Activated CD8-positive, alpha-beta T cell treated with anti-CD3 and anti-CD28 coated beads for 36 hours (primary cell): ENCODE data around the gene PTPN14. TPM values are rescaled to one million over a fixed set of nuclear protein-coding genes. Genes with fewer than 3 reads are reported as not detected.

Experiments used
- ATAC-seq: fragments of 200-7000 bp; cut with Tn5 transposase; one replicate; pipeline ENCODE4 v1.10.0; 2021; ENCODE audit warnings: mild to moderate bottlenecking, moderate library complexity
- CTCF ChIA-PET: fragments of 350-600 bp; sonication (Branson Sonifier 250); formaldehyde crosslinking; loops from one replicate; lab custom pipeline; 2021; ENCODE audit warnings: antibody characterized with exemption; lab: Charles Lee
- POLR2A ChIA-PET: fragments of 350-600 bp; sonication (Branson Sonifier 250); formaldehyde crosslinking; loops from one replicate; lab custom pipeline; 2021; ENCODE audit warnings: antibody characterized with exemption; lab: Charles Lee
- DNase-seq: peaks from one replicate; pipeline ENCODE4 v3.0.0-alpha.2; 2020
- H3K27ac Mint-ChIP-seq: one replicate; pipeline ENCODE4 v1.8.0; 2021; ENCODE audit warnings: mild to moderate bottlenecking, mixed read lengths
- H3K27me3 Mint-ChIP-seq: one replicate; pipeline ENCODE4 v1.8.0; 2021; ENCODE audit warnings: mixed read lengths
- H3K36me3 Mint-ChIP-seq: one replicate; pipeline ENCODE4 v1.8.0; 2021; ENCODE audit warnings: low read depth, mixed read lengths
- H3K4me1 Mint-ChIP-seq: one replicate; pipeline ENCODE4 v1.8.0; 2021; ENCODE audit warnings: low read depth, mixed read lengths
- H3K4me3 Mint-ChIP-seq: one replicate; pipeline ENCODE4 v1.8.0; 2021; ENCODE audit warnings: mild to moderate bottlenecking, moderate library complexity, mixed read lengths
- H3K9me3 Mint-ChIP-seq: one replicate; pipeline ENCODE4 v1.8.0; 2021; ENCODE audit warnings: mixed read lengths
- CTCF ChIP-seq: fragments of 200-600 bp; IDR thresholded peaks from one replicate; pipeline ENCODE4 v1.8.0; 2022; ENCODE audit warnings: antibody characterized with exemption, mild to moderate bottlenecking
- intact Hi-C: fragments of 100-400 bp; cut with micrococcal nuclease; formaldehyde crosslinking; loops from one replicate; pipeline ENCODE4 v1.10.0; 2022
- total RNA-seq, 2 experiments: library from RNA; stranded (reverse); gene quantifications; one replicate each; pipeline ENCODE4 v1.2.3, GENCODE V29; 2021

PTPN14 gene
- total RNA-seq, 2 experiments from 2014 or later = 0.27 to 0.34 TPM

GRCh38 chr1:214449371-214449770 is 102.0 kb downstream of the PTPN14 start:
- Mint-ChIP-seq H3K4me3 (no peak overlapping the region), H3K27me3 (peaks cover 7% of the 10 kb centered on the region), H3K27ac (no peak overlapping the region), H3K4me1 (peaks cover 27% of the 10 kb centered on the region), H3K9me3 (no peaks in the 10 kb centered on the region), H3K36me3 (no peaks in the 10 kb centered on the region)
- ATAC-seq (no peak), DNase-seq (no peak)
- TF ChIP-seq CTCF = no peak
- ChIA-PET CTCF (interaction anchor here (1.8 kb wide), 1 partner anchor 117 kb away, joined by 10 read pairs; no protein-coding TSS in a partner anchor), POLR2A (no interaction called here)
- intact Hi-C loops = no loop called here

- ATAC-seq (no peak), DNase-seq (no peak)
- Mint-ChIP-seq H3K36me3 (no peaks in the 10 kb centered on the region), H3K27me3 (peaks cover 4% of the 10 kb centered on the region), H3K27ac (no peak overlapping the region), H3K9me3 (no peaks in the 10 kb centered on the region), H3K4me1 (peaks cover 29% of the 10 kb centered on the region), H3K4me3 (no peak overlapping the region)
- POLR2A ChIA-PET = no interaction called here
- CTCF ChIA-PET = interaction anchor here (1.8 kb wide), 1 partner anchor 116 kb away, joined by 10 read pairs; no protein-coding TSS in a partner anchor
- intact Hi-C loops = no loop called here
- no peak for TF ChIP-seq CTCF
Measured at GRCh38 chr1:214448536-214448935, 102.9 kb downstream of the PTPN14 start.

GRCh38 chr1:214447557-214447871 is 103.9 kb downstream of the PTPN14 start:
- Mint-ChIP-seq H3K4me1 (peaks cover 29% of the 10 kb centered on the region), H3K36me3 (no peaks in the 10 kb centered on the region), H3K9me3 (no peaks in the 10 kb centered on the region), H3K27me3 (peaks cover 2% of the 10 kb centered on the region), H3K4me3 (no peak overlapping the region), H3K27ac (no peak overlapping the region)
- ChIA-PET CTCF (no interaction called here), POLR2A (no interaction called here)
- intact Hi-C loops = no loop called here
- no peak for TF ChIP-seq CTCF
- ATAC-seq (no peak), DNase-seq (no peak)

- no peak for TF ChIP-seq CTCF
- CTCF ChIA-PET = no interaction called here
- peaks cover 29% of the 10 kb centered on the region for H3K4me1 Mint-ChIP-seq
- H3K27me3 Mint-ChIP-seq = peaks cover 2% of the 10 kb centered on the region
- DNase-seq = no peak
- no peaks in the 10 kb centered on the region for H3K9me3 Mint-ChIP-seq
- H3K36me3 Mint-ChIP-seq = no peaks in the 10 kb centered on the region
- no peak for ATAC-seq
- H3K27ac Mint-ChIP-seq = no peak overlapping the region
- POLR2A ChIA-PET = no interaction called here
- intact Hi-C loops = no loop called here
- H3K4me3 Mint-ChIP-seq = no peak overlapping the region
Measured at GRCh38 chr1:214446772-214447556, 104.4 kb downstream of the PTPN14 start.

- intact Hi-C loops = no loop called here
- ATAC-seq = peak; percentile 69
Measured at GRCh38 chr1:214445831-214446614, 105.4 kb downstream of the PTPN14 start.

More at GRCh38 chr1:214445831-214446614, 105.4 kb downstream of the PTPN14 start:
- Mint-ChIP-seq H3K4me1 (peaks cover 31% of the 10 kb centered on the region), H3K36me3 (no peaks in the 10 kb centered on the region), H3K27me3 (no peaks in the 10 kb centered on the region), H3K9me3 (no peaks in the 10 kb centered on the region), H3K27ac (peak overlapping the region; percentile 83), H3K4me3 (no peak overlapping the region)
- CTCF ChIA-PET = no interaction called here
- no peak for DNase-seq
- POLR2A ChIA-PET = no interaction called here
- TF ChIP-seq CTCF = no peak
